Stimulated activated CD4-positive, alpha-beta T cell treated with anti-CD3 and anti-CD28 coated beads, Interleukin-2, amount 100 ng/mL, for 48 hours (primary cell): ENCODE results near the gene CCER1.
"Not testable (repeated sequence)": the region's sequence is repeated elsewhere in the genome, so short reads cannot be mapped to it uniquely, and the experiment has no call there.

Experiments used
- DNase-seq, 2 donors: peaks; one replicate each; pipeline ENCODE4 v3.0.0-alpha.2; 2020

The CCER1 gene, protein sequence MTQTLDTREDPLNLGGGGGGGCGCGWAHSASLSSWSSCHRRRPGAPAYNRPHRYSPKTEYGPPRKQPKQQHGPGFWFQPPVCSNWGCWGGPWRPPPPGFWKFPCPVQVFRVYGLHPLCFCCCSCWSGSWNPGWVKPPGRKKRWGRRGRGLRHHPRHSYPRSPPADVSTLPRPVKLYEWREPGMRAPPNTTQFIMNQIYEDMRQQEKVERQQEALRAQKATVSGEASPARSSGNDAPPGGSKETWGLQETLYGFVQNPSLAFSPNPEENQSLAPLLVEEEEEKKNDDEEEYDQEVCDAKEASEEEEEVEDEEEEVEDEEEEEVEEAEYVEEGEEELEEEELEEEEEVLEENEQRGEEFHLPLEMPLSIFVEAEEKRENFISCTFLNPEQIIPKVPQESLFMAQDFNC

DNA sequence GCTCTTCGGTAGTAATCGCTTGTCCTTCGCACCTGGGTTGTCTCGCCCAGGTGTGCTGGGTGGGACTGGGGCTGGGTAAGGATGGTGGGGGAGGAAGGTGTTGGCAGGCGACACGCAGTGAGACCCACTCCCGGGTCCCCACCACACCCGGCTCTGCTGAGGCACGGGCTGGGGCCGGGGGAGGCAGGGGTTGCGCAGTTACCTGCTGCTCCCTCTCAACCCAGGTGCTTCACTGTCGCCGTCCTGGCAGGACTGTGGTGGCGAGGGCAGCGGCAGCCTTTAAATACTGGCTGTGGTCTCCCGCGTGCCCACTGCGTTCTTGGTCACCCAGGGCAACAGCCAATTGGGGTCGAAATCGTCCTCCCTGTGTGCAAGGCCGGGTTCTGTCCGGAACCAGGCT is at the start of gene CCER1:
Gene CCER1, minus strand, starts transcription at position 256 of the 400 bp plus-strand sequence. CDS start 434 bp downstream, outside the sequence.
- no peak for DNase-seq

DNA sequence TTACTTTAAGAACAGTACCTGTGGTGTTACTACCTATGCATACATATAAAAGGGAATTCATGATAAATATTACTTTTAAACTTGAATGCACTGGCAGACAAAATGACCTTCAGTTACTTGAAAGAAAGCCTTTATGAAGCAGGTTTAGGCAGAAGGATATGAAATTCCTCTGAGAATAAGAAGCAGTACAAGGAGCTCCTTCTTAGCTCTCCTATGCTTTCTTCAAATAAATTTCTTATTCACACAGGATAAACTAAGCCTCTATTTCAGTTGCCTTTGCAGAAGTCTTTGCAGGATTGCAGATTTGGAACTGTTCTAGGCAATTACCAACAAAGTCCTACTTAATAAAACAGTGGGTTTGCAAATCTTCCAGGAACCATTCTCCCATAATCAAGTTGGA is 48.8 kb upstream of the CCER1 start:
- DNase-seq: no peak

DNA sequence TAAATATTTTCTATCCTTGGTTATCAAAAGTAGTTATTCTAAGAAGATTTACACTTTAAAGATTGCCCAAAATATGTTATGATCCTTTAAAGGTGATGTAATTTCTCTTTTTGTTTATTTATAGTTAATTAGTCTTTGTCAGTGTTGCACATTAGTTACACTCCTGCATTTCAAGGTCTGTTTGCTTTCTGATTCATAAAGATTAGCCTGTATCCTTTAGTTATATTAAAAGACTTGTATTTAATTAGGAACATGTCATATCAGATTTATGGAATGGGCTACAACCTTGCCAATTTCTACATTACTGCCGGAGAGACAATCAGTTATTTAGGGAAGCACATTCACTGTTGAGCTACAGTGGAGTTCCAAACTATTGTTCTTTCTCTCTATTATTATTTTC is 46.3 kb upstream of the CCER1 start:
- no peak for DNase-seq

DNA sequence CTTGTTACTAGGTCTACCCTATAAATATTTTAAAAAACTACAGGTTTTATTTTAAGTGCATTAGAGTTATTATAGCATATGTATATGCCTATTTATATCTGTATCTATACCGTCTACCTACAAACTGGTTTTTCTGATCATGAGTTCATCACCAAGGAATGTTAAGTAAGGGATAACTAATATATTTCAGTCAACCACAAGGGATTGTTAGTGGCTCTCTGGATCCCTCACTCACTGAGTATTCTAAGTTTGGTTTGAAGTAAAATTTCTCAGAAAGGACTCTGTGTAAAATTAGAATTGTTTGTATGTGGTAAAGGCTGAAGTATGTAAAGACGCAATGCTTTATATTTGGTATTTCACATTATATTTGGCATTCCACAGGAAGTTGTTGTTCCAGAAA is 45.0 kb upstream of the CCER1 start:
- DNase-seq: no peak

DNA sequence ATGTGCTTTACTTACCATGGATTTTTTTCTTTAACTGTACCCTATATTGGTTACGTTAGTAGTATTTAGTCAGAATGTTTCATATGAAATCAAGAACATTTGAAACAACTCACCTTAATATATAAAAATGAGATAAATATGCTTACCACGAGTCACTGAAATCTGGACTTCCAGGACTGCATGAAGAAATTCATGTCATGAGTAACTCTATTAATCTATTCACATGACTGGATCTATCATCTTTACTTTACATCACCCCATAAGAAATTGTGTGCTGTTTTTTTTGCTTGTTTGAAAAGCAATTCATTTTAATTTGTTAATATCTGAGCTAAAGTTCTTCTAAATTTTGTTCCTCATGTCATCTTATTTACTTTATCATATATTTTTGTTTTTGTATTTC is 44.6 kb upstream of the CCER1 start:
- no peak for DNase-seq

DNA sequence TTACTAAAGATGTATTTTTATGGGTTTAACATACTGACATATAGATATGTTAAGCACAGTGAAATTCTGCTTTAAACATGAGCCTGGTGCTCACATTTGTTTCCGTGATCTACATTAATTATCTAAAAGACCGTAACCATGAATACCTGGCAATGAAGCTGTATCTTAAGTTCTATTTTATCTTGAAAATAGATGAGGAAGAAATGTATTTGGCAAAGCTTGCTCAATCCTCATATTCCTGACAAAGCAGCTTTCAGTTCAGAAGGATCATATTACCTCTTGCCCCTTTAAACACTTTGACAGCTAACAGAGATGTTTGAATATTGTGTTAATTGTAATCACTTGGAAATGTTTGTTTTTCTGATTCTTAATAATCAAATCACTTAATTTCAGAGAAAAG is 40.0 kb upstream of the CCER1 start:
- DNase-seq: no peak

DNA sequence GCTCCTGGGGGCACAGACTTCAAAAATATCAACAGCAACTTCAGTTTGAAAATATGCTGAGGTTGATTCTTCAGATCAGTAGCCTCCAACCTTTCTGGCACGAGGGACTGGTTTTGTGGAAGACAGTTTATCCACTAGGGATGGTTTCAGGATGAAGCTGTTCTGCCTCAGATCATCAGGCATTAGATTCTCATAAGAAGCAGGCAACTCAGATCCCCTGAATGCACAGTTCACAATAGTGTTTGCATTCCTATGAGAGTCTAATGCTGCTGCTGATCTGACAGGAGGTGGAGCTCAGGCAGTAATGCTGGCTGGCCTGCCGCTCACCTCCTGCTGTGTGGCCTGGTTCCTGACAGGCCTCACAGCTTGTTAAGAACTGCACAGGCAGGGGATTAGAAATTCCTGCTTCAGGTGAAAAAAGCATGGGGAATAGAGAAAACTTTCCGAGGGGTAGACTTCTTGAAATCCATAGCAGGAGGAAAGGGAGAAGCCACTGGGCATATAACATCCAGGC is 37.0 kb upstream of the CCER1 start:
- DNase-seq: no peak

DNA sequence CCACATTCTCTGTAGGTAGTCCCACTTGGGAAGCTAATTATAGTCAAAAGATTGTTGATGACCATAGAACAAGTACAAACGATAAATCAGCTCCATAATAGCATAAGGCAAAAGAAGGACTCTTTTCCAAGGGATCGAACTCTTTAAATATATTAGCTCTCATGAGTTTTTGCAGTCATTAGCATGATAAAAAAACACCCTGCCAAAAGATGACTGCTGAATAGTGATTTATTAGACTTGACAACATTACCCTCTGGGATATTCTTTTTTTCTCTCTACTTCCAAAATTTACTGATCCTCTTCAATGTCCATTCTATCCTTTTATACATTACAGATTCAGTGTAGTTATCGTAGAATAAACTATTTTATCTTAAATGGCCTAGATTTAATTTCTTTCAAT is 35.6 kb upstream of the CCER1 start:
- DNase-seq: no peak

DNA sequence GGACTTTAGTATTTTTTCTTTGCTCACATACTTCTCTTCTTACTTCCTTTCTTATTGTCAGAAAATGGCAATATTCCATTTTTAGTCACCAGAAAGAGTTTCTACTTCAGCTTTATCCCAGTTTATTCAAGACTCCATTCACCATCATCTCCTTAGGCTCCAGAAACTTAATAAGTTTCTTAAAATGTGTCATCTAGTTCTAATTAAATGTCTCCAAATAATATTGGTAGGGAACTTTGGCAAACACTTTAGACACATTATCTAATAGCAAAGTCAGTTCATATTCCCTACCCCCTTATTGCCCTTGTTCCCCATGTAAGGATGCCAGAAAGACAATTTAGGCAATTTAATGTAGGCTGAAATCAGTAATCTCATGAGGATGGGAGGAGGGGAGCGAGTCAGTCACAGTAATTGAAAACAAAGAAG is 34.7 kb upstream of the CCER1 start:
- no peak for DNase-seq

DNA sequence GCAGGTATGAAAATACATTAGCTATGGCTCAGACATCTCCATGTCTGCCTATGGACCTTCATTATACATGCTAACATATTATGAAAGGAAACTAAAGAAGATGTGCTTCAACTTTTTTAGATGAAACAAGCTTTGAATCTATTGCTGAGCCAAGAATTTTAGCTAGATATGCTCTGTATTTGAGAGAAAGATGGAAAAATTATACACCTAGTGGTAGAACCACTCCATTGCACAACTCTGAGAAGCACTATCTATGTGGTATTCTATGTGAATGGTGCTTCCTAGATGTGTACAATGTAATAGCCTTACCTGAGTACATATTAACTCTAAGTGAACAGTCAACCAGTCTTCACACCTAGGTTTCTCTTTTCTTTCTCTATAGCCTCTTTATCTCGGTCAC is 32.5 kb upstream of the CCER1 start:
- no peak for DNase-seq

DNA sequence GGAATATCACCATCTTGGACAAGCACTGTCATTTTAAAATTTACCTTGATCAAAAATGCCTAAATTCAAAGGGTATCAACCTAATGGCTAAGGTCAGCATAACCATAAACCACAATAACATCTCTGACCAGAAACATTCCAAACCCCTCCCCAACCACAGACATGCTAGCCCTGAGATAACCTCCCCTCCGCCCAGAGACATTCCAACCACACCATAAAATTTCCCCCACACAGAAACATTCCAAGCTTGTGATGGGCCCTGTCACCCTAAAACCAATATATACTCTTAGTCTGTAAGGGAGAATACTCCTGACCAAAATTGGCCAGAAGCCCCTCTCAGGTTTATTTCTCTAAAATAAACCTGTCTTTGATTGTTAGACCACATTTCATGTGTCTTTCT is 32.1 kb upstream of the CCER1 start:
- no peak for DNase-seq

DNA sequence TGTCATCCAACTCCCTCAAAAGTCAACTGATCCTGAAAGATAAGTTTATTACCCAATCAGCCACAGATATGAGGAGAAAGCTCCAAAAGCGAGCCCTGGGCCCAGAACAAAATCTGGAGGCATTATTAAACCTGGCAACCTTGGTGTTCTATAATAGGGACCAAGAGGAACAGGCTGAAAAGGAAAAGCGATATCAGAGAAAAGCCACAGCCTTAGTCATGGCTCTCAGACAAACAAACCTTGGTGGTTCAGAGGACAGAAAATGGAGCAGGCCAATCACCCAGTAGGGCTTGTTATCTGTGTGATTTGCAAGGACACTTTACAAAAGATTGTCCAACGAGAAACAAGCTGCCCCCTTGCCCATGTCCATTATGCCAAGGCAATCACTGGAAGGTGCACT is 30.4 kb upstream of the CCER1 start:
- DNase-seq: not testable (repeated sequence)

DNA sequence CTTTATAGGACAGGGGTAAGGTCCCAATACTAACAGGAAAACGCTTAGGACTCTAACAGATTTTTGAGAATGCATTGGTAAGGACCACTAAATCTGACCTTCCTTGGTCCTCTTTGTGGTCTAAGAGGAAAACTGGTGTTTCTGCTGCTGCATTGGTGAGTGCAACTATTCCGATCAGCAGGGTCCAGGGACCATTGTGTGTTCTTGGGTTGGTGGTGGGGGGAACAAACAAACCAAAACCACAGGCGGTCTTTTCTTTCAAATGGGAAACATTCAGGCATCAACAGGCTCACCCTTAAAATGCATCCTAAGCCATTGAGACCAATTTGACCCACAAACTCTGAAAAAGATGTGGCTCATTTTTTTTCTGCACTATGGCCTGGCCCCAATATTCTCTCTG is 29.1 kb upstream of the CCER1 start:
- DNase-seq: no peak

DNA sequence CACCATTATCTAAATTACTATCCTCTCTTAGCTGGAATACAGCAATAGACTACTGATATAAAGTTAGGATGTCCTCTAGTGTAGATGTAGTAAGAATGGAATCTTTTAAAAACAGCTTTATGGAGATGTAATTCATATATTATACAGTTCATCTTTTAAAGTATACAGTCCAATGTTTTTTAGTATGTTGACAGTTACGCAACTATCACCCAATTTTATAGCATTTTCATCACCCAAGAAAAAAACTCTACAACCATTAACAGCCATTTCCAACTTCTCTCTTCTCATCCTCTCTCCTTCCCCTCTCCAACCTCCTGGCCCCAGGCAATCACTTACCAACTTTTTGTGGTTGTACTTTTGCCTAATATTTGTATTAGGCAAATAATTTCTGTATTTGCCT is 27.2 kb upstream of the CCER1 start:
- no peak for DNase-seq

DNA sequence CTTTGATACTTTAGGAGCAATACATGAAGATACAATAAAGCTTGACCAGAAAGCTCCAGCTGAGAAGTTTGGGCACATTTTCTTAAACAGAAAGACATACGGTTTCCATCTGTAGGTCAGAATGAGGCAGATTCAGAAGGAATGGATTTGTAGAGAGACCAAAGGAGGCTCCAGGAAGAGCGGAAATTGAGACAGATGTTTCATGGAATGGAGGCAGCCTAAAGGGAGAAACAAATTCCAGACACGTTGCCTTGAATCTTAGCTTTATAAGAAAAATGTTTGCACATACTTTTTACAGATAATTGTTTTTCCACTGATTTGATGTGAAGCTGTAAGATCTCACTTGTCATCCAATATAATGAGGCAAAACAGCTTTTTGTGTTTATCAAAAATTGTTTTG is 25.0 kb upstream of the CCER1 start:
- no peak for DNase-seq

DNA sequence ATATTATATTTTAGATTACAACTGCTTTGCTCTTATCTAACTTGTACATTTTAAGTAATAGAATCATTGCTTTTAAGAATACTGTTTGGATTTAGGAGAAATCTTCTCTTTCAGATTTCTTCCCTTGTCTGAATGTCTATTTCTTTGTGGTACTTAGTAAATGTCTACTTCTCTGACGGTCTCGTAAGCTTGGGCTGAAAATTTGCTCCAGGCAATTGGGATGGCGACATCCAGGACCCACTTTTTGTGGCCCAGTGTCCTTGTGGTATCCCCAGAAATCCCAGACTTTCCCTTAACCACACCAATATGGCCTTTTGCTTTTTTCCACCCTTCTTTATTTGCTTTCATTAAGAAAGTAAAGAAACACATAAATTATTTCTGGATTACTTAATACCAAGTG is 24.0 kb upstream of the CCER1 start:
- DNase-seq: no peak

DNA sequence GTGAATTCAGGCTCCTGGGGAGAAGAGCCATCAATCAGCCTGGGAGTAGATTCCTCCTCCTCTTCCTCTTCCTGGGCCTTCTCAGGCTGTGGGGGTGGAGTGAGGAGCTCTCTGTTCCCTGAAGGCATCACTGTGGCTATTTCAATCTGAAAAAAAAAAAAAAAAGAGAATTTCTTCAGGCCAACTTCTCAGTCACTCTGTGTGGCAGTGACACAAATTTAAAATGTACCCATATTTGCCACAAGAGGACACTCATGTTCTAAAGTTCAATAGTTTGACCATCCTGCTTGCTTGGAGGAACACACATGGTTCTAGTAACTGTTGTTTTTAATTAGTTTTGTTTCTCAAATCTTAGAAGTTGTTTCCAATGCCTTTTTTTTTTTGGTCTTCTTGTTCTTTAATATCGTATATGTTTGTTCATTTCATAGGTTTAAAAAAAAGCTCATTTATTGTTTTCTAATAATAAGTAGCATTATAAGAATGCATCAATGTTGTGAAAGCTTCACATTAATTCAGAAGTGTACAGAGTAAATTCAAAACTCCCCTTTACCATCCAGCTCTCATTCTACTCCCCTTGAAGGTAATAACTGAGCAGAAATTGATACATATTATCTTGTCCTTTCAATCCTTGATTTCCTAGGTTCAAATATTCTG is 23.3 kb upstream of the CCER1 start:
- no peak for DNase-seq

DNA sequence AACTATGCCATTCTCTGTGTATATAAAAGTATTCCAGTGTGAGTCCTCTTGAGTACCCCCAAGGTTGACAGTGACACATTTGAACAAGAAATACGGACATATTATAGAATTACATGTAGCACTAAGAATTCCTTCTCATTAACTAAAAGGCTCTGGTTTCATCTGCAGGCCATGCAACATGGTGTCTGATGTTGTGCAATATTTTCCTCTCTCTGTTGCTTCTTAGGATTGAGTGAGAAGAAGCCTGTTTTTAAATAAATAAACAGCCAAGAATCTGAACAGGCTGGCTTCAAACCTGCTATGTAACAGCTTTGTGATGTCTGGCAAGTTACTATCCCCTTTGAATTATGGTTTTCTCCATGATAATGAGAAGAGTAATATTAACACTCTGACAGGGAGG is 22.2 kb upstream of the CCER1 start:
- DNase-seq: no peak

DNA sequence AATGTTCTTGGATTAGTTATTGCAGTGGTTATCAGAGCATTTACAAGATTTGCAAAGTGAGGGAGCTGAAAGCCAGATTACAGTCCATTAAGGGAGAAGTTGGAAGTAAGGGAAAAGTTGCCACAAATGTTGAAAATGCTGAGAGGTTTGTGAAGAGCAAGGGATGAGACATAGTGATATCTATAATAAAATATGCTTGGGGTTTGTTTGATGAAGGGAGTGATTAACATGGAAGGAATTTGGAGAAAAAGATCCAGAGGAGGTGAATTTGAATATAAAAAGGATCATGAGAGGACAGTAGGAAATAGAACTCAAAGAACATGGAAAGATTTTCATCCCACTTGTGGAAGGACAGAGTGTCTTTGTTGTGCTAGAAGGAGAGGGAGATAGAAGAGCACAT is 19.3 kb upstream of the CCER1 start:
- no peak for DNase-seq

DNA sequence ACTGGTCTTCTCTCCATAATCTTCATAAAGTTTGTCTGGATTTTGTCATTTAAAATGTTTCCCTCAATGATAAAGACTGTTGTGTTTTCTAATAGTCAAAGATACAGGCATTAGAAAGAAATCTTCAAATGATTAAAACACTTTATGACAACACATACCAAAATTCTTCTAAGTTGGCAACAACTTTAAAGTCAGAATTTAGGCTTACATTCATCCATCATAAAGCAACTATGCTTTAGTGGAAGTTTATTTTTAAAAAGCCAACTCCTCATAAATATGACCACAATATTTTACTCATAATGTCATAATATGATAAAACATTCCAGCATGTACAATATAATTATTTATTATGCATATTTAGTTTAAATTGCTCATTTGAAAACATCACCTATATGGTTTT is 17.2 kb upstream of the CCER1 start:
- DNase-seq: no peak

DNA sequence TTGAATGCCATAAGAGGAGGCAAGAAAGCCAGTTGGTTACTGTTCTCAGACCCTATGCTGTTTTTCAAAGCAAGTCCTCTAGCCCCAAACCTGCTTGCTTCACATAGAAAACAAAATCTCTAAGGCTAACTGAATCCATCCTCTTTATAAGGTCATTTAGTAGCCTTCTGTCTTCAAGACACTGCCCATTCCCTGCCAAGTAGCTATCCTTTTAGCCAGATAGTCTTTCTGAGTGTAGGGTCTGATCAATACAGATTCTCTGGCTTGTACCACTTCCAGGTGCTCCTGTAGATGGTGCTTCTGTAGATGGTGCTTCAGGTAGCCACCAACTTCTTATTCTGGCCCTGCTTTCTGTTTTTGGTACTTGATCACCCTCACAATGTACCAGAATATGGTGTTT is 15.9 kb upstream of the CCER1 start:
- no peak for DNase-seq

DNA sequence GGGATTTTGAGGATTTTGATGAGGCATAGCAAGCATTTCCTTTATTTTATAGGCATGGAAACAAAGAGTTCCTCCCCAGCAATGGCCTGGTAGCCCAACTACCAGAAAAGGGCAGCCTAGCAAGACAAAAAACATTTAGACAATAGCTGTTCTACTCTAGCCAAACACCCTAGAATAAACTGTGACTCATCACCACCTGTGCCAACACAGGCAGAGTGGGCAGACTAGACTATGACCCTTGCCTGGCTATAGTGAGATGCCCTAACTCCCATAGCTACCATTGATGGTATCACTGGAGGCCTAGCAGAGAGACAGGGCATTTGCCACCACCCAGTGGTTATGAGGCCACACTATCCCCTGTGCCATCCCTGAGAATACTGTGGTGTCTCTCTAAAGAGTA is 15.5 kb upstream of the CCER1 start:
- DNase-seq: no peak

DNA sequence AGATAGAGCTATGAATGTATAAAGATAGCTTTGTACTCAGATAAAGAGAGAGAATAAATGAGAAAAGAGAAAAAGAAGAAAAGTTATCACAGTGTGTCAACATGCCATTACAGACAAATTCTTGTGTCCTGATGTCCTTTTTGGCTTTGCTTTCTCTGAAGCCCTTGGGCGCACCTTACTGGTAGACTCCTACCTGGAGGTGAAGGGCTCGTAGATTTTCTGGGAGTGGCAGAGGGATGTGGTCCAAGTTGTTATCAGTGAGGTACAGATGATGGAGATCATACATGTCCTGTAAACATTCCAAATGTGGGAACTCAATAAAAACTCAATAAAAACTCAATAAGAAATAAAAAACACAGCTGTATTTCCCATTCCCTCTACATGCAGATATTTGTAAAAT is 14.9 kb upstream of the CCER1 start:
- no peak for DNase-seq

DNA sequence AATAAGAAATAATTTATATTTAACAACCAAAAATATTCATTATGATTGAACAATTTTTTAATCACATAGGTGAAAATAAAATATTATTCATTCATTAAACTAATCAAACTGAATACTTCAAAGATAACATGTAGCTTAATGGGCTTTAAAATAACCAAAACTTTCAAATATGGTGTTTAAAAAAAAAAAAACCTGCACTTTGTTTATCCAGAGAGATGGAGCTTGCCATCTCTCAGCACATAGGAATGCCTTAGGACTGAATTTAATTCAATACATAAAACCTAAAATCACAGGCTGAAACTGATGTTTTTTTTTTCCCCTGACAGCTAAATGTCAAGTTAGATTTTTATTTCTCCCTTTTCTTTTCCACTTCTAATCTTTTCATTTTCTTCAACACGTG is 14.4 kb upstream of the CCER1 start:
- no peak for DNase-seq

DNA sequence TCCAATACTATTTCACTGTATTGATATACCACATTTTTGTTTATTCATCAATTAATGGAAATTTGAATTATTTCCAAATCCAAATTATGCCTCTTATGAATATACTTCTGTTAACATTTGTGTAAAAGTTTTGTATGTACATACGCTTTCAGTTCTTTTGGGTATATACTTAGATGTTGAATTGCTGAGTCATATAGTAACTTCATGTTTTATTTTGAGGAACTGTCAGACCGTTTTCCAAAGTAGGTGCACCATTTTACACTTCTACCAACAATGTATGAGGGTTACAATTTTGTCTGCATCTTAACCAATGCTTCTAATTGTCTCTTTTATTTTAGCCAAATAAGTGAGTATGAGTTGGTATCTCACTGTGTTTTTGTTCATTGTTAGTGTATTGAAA is 10.2 kb upstream of the CCER1 start:
- no peak for DNase-seq
